ENCODE data around the gene IFIT5. TPM values are rescaled to one million over a fixed set of nuclear protein-coding genes. Genes with fewer than 3 reads are reported as not detected.
"Not testable (repeated sequence)": the region's sequence is repeated elsewhere in the genome, so short reads cannot be mapped to it uniquely, and the experiment has no call there.

The IFIT5 gene
- polyA plus RNA-seq, 4 donors, result 13.4 to 24.8 (median 17.1) TPM

- DNase-seq (ENCODE audit: low read depth in 4 of 4, low spot score in 3 of 4), result no peak
Measured at GRCh38 chr10:89392974-89393373, 21.4 kb upstream of the IFIT5 start.

- no peak for DNase-seq (ENCODE audit: low read depth in 4 of 4, low spot score in 3 of 4)
Measured at GRCh38 chr10:89393898-89394297, 20.5 kb upstream of the IFIT5 start.

- no peak for DNase-seq (ENCODE audit: low read depth in 4 of 4, low spot score in 3 of 4)
Measured at GRCh38 chr10:89395141-89395540, 19.2 kb upstream of the IFIT5 start.

- no peak for DNase-seq (ENCODE audit: low read depth in 4 of 4, low spot score in 3 of 4)
Measured at GRCh38 chr10:89398003-89398749, 16.2 kb upstream of the IFIT5 start.

- DNase-seq (ENCODE audit: low read depth in 4 of 4, low spot score in 3 of 4), result no peak
Measured at GRCh38 chr10:89399956-89400355, 14.4 kb upstream of the IFIT5 start.

- no peak for DNase-seq (ENCODE audit: low read depth in 4 of 4, low spot score in 3 of 4)
Measured at GRCh38 chr10:89403043-89403442, 11.3 kb upstream of the IFIT5 start.

GRCh38 chr10:89404104-89405047 lies 10.0 kb upstream of the IFIT5 start:
- no peak for DNase-seq (ENCODE audit: low read depth in 4 of 4, low spot score in 3 of 4)

- not testable (repeated sequence) for DNase-seq (ENCODE audit: low read depth in 4 of 4, low spot score in 3 of 4)
Measured at GRCh38 chr10:89406178-89406577, 8.2 kb upstream of the IFIT5 start.

GRCh38 chr10:89407792-89408191 lies 6.6 kb upstream of the IFIT5 start:
- not testable (repeated sequence) for DNase-seq (ENCODE audit: low read depth in 4 of 4, low spot score in 3 of 4)

GRCh38 chr10:89409282-89409681 lies 5.1 kb upstream of the IFIT5 start:
- DNase-seq (ENCODE audit: low read depth in 4 of 4, low spot score in 3 of 4), result not testable (repeated sequence)

GRCh38 chr10:89410551-89410950 lies 3.8 kb upstream of the IFIT5 start:
- not testable (repeated sequence) for DNase-seq (ENCODE audit: low read depth in 4 of 4, low spot score in 3 of 4)

- not testable (repeated sequence) for DNase-seq (ENCODE audit: low read depth in 4 of 4, low spot score in 3 of 4)
Measured at GRCh38 chr10:89411135-89411534, 3.2 kb upstream of the IFIT5 start.

- not testable (repeated sequence) for DNase-seq (ENCODE audit: low read depth in 4 of 4, low spot score in 3 of 4)
Measured at GRCh38 chr10:89412276-89412675, 2.1 kb upstream of the IFIT5 start.

- no peak for DNase-seq (ENCODE audit: low read depth in 4 of 4, low spot score in 3 of 4)
Measured at GRCh38 chr10:89413398-89413912, 913 bp upstream of the IFIT5 start.

- no peak for DNase-seq (ENCODE audit: low read depth in 4 of 4, low spot score in 3 of 4)
Measured at GRCh38 chr10:89414879-89415821, 782 bp downstream of the IFIT5 start.

- no peak for DNase-seq (ENCODE audit: low read depth in 4 of 4, low spot score in 3 of 4)
Measured at GRCh38 chr10:89416465-89416864, 2.1 kb downstream of the IFIT5 start.

GRCh38 chr10:89419548-89419947 lies 5.2 kb downstream of the IFIT5 start:
- no peak for DNase-seq (ENCODE audit: low read depth in 4 of 4, low spot score in 3 of 4)

GRCh38 chr10:89421018-89421476 lies 6.7 kb downstream of the IFIT5 start:
- DNase-seq (ENCODE audit: low read depth in 4 of 4, low spot score in 3 of 4), result no peak

- DNase-seq (ENCODE audit: low read depth in 4 of 4, low spot score in 3 of 4), result no peak
Measured at GRCh38 chr10:89425000-89425399, 10.6 kb downstream of the IFIT5 start.

- peak; percentile 44 to 54 (median 48) for DNase-seq (ENCODE audit: low read depth in 4 of 4, low spot score in 3 of 4)
Measured at GRCh38 chr10:89426230-89426868, 12.0 kb downstream of the IFIT5 start.

Data from right renal pelvis (tissue), 4 donors.